Astrocyte (in vitro differentiated cells and primary cell): ENCODE results near the gene CCDC40.

Experiments
- CTCF ChIP-seq: IDR thresholded peaks from 2 replicates; pipeline ENCODE4 v1.5.1; 2011; ENCODE audit warnings: low read depth, mild to moderate bottlenecking, inconsistent platforms, low read length, moderate library complexity; ENCODE audit not compliant: insufficient read depth
- EZH2 ChIP-seq: IDR thresholded peaks from 2 replicates; pipeline ENCODE4 v1.6.1; 2012; ENCODE audit warnings: mild to moderate bottlenecking, low read length, inconsistent platforms; ENCODE audit not compliant: insufficient read depth

- no peak for TF ChIP-seq CTCF
- no peak for TF ChIP-seq EZH2
Measured at GRCh38 chr17:79991140-79991923, 45.1 kb upstream of the CCDC40 start.
